ENCODE measurements around the gene DCLK1. TPM values are rescaled to one million over a fixed set of nuclear protein-coding genes. Genes with fewer than 3 reads are reported as not detected.

Gene DCLK1
- total and polyA plus RNA-seq, 7 experiments from 2014 or later = not detected

GRCh38 chr13:35891507-35892441, 239.4 kb downstream of the DCLK1 start:
- no peaks in the 10 kb centered on the region for H3K4me1 Mint-ChIP-seq
- no peaks in the 10 kb centered on the region for H3K4me1 ChIP-seq (ENCODE audit: control insufficient read depth in 2 of 2, insufficient read depth in 2 of 2, low read length in 2 of 2)
- H3K27ac ChIP-seq (ENCODE audit: low read depth, low read length) = no peak overlapping the region
- ATAC-seq (no peak), DNase-seq (no peak)
- H3K36me3 Mint-ChIP-seq = no peaks in the 10 kb centered on the region
- H3K4me3 ChIP-seq (ENCODE audit: low read length) = no peak overlapping the region
- H3K27me3 ChIP-seq (ENCODE audit: control insufficient read depth in 2 of 2, insufficient read depth in 2 of 2, low read length in 2 of 2) = no peaks in the 10 kb centered on the region
- intact Hi-C loops (cut with micrococcal nuclease) = no loop called here
- H3K9me3 Mint-ChIP-seq = peaks cover 0 to 4% (median 0%) of the 10 kb centered on the region in 11 donors
- POLR2A ChIA-PET = no interaction called here
- H3K9me3 ChIP-seq (ENCODE audit: control insufficient read depth in 2 of 3, low read length in 3 of 3) = no peaks in the 10 kb centered on the region
- CTCF ChIA-PET = no interaction called here
- no peak overlapping the region for H3K27ac Mint-ChIP-seq
- no peaks in the 10 kb centered on the region for H3K36me3 ChIP-seq (ENCODE audit: control insufficient read depth in 2 of 3, insufficient read depth in 3 of 3, low read length in 3 of 3)
- H3K27me3 Mint-ChIP-seq = peaks cover 0 to 7% (median 3%) of the 10 kb centered on the region in 5 donors
- no peak overlapping the region for H3K4me3 Mint-ChIP-seq

GRCh38 chr13:35889560-35889959, 241.6 kb downstream of the DCLK1 start:
- Mint-ChIP-seq H3K9me3 (peaks cover 0 to 4% (median 0%) of the 10 kb centered on the region in 11 donors), H3K36me3 (no peaks in the 10 kb centered on the region), H3K27me3 (peaks cover 0 to 7% (median 3%) of the 10 kb centered on the region in 5 donors), H3K4me1 (no peaks in the 10 kb centered on the region), H3K4me3 (no peak overlapping the region), H3K27ac (no peak overlapping the region)
- intact Hi-C loops (cut with micrococcal nuclease) = no loop called here
- CTCF ChIA-PET = no interaction called here
- DNase-seq (no peak), ATAC-seq (no peak)
- Histone ChIP-seq H3K27ac (ENCODE audit: low read depth, low read length) (no peak overlapping the region), H3K9me3 (ENCODE audit: control insufficient read depth in 2 of 3, low read length in 3 of 3) (no peaks in the 10 kb centered on the region), H3K36me3 (ENCODE audit: control insufficient read depth in 2 of 3, insufficient read depth in 3 of 3, low read length in 3 of 3) (no peaks in the 10 kb centered on the region), H3K4me3 (ENCODE audit: low read length) (no peak overlapping the region), H3K4me1 (ENCODE audit: control insufficient read depth in 2 of 2, insufficient read depth in 2 of 2, low read length in 2 of 2) (no peaks in the 10 kb centered on the region), H3K27me3 (ENCODE audit: control insufficient read depth in 2 of 2, insufficient read depth in 2 of 2, low read length in 2 of 2) (no peaks in the 10 kb centered on the region)
- POLR2A ChIA-PET = no interaction called here

- no peaks in the 10 kb centered on the region for H3K27me3 ChIP-seq (ENCODE audit: control insufficient read depth in 2 of 2, insufficient read depth in 2 of 2, low read length in 2 of 2)
- no peak overlapping the region for H3K27ac Mint-ChIP-seq
These were observed 242.2 kb downstream of the DCLK1 start for GRCh38 chr13:35888981-35889380.

GRCh38 chr13:35888457-35888883, 242.7 kb downstream of the DCLK1 start:
- peaks cover 0 to 5% (median 0%) of the 10 kb centered on the region in 11 donors for H3K9me3 Mint-ChIP-seq
- ATAC-seq = no peak
- no peak for DNase-seq
- no peaks in the 10 kb centered on the region for H3K4me1 ChIP-seq (ENCODE audit: control insufficient read depth in 2 of 2, insufficient read depth in 2 of 2, low read length in 2 of 2)
- H3K4me3 ChIP-seq (ENCODE audit: low read length) = no peak overlapping the region
- no peaks in the 10 kb centered on the region for H3K9me3 ChIP-seq (ENCODE audit: control insufficient read depth in 2 of 3, low read length in 3 of 3)
- ChIA-PET POLR2A (no interaction called here), CTCF (no interaction called here)
- H3K4me3 Mint-ChIP-seq = no peak overlapping the region
- H3K27me3 ChIP-seq (ENCODE audit: control insufficient read depth in 2 of 2, insufficient read depth in 2 of 2, low read length in 2 of 2) = no peaks in the 10 kb centered on the region
- H3K36me3 ChIP-seq (ENCODE audit: control insufficient read depth in 2 of 3, insufficient read depth in 3 of 3, low read length in 3 of 3) = no peaks in the 10 kb centered on the region
- H3K27ac ChIP-seq (ENCODE audit: low read depth, low read length) = no peak overlapping the region
- no peaks in the 10 kb centered on the region for H3K36me3 Mint-ChIP-seq
- intact Hi-C loops (cut with micrococcal nuclease) = no loop called here
- H3K4me1 Mint-ChIP-seq = no peaks in the 10 kb centered on the region
- peaks cover 0 to 7% (median 0%) of the 10 kb centered on the region in 5 donors for H3K27me3 Mint-ChIP-seq
- H3K27ac Mint-ChIP-seq = no peak overlapping the region

More at GRCh38 chr13:35888981-35889380, 242.2 kb downstream of the DCLK1 start:
- no peaks in the 10 kb centered on the region for H3K36me3 Mint-ChIP-seq
- H3K36me3 ChIP-seq (ENCODE audit: control insufficient read depth in 2 of 3, insufficient read depth in 3 of 3, low read length in 3 of 3) = no peaks in the 10 kb centered on the region
- CTCF ChIA-PET = no interaction called here
- no peaks in the 10 kb centered on the region for H3K4me1 Mint-ChIP-seq
- POLR2A ChIA-PET = no interaction called here
- H3K27me3 Mint-ChIP-seq = peaks cover 0 to 7% (median 0%) of the 10 kb centered on the region in 5 donors
- H3K27ac ChIP-seq (ENCODE audit: low read depth, low read length) = no peak overlapping the region
- no peaks in the 10 kb centered on the region for H3K4me1 ChIP-seq (ENCODE audit: control insufficient read depth in 2 of 2, insufficient read depth in 2 of 2, low read length in 2 of 2)
- no peak overlapping the region for H3K4me3 ChIP-seq (ENCODE audit: low read length)
- intact Hi-C loops (cut with micrococcal nuclease) = no loop called here
- no peak for DNase-seq
- peaks cover 0 to 5% (median 0%) of the 10 kb centered on the region in 11 donors for H3K9me3 Mint-ChIP-seq
- H3K4me3 Mint-ChIP-seq = no peak overlapping the region
- no peaks in the 10 kb centered on the region for H3K9me3 ChIP-seq (ENCODE audit: control insufficient read depth in 2 of 3, low read length in 3 of 3)
- no peak for ATAC-seq

- no peak overlapping the region for H3K27ac Mint-ChIP-seq
- peaks cover 0 to 5% (median 0%) of the 10 kb centered on the region in 11 donors for H3K9me3 Mint-ChIP-seq
- peaks cover 0 to 3% (median 0%) of the 10 kb centered on the region in 5 donors for H3K27me3 Mint-ChIP-seq
- Histone ChIP-seq H3K27me3 (ENCODE audit: control insufficient read depth in 2 of 2, insufficient read depth in 2 of 2, low read length in 2 of 2) (no peaks in the 10 kb centered on the region), H3K9me3 (ENCODE audit: control insufficient read depth in 2 of 3, low read length in 3 of 3) (no peaks in the 10 kb centered on the region), H3K4me3 (ENCODE audit: low read length) (no peak overlapping the region), H3K36me3 (ENCODE audit: control insufficient read depth in 2 of 3, insufficient read depth in 3 of 3, low read length in 3 of 3) (no peaks in the 10 kb centered on the region), H3K27ac (ENCODE audit: low read depth, low read length) (no peak overlapping the region), H3K4me1 (ENCODE audit: control insufficient read depth in 2 of 2, insufficient read depth in 2 of 2, low read length in 2 of 2) (no peaks in the 10 kb centered on the region)
- H3K4me1 Mint-ChIP-seq = peaks cover 0 to 1% (median 0%) of the 10 kb centered on the region in 7 donors
- DNase-seq = no peak
- H3K4me3 Mint-ChIP-seq = no peak overlapping the region
- H3K36me3 Mint-ChIP-seq = no peaks in the 10 kb centered on the region
- POLR2A ChIA-PET = no interaction called here
- intact Hi-C loops (cut with micrococcal nuclease) = no loop called here
- no peak for ATAC-seq
- CTCF ChIA-PET = no interaction called here
These were observed 244.0 kb downstream of the DCLK1 start for GRCh38 chr13:35887115-35887666.

- H3K27ac Mint-ChIP-seq = no peak overlapping the region
- H3K4me3 Mint-ChIP-seq = no peak overlapping the region
- CTCF ChIA-PET = no interaction called here
- DNase-seq = no peak
- H3K27ac ChIP-seq (ENCODE audit: low read depth, low read length) = no peak overlapping the region
- no peaks in the 10 kb centered on the region for H3K36me3 Mint-ChIP-seq
- H3K27me3 ChIP-seq (ENCODE audit: control insufficient read depth in 2 of 2, insufficient read depth in 2 of 2, low read length in 2 of 2) = no peaks in the 10 kb centered on the region
- H3K36me3 ChIP-seq (ENCODE audit: control insufficient read depth in 2 of 3, insufficient read depth in 3 of 3, low read length in 3 of 3) = no peaks in the 10 kb centered on the region
- H3K4me3 ChIP-seq (ENCODE audit: low read length) = no peak overlapping the region
- no peaks in the 10 kb centered on the region for H3K4me1 ChIP-seq (ENCODE audit: control insufficient read depth in 2 of 2, insufficient read depth in 2 of 2, low read length in 2 of 2)
- H3K9me3 Mint-ChIP-seq = peaks cover 0 to 5% (median 0%) of the 10 kb centered on the region in 11 donors
- ATAC-seq = no peak
- H3K27me3 Mint-ChIP-seq = peaks cover 0 to 3% (median 0%) of the 10 kb centered on the region in 5 donors
- intact Hi-C loops (cut with micrococcal nuclease) = no loop called here
- POLR2A ChIA-PET = no interaction called here
- no peaks in the 10 kb centered on the region for H3K9me3 ChIP-seq (ENCODE audit: control insufficient read depth in 2 of 3, low read length in 3 of 3)
- H3K4me1 Mint-ChIP-seq = peaks cover 0 to 1% (median 0%) of the 10 kb centered on the region in 7 donors
These were observed 244.7 kb downstream of the DCLK1 start for GRCh38 chr13:35886332-35887114.
